Measurements from ENCODE around the gene EFCAB10. TPM values are rescaled to one million over a fixed set of nuclear protein-coding genes. Genes with fewer than 3 reads are reported as not detected.

Gene EFCAB10
- total RNA-seq, 1 donor from 2014 or later, result 0.70 TPM

DNA sequence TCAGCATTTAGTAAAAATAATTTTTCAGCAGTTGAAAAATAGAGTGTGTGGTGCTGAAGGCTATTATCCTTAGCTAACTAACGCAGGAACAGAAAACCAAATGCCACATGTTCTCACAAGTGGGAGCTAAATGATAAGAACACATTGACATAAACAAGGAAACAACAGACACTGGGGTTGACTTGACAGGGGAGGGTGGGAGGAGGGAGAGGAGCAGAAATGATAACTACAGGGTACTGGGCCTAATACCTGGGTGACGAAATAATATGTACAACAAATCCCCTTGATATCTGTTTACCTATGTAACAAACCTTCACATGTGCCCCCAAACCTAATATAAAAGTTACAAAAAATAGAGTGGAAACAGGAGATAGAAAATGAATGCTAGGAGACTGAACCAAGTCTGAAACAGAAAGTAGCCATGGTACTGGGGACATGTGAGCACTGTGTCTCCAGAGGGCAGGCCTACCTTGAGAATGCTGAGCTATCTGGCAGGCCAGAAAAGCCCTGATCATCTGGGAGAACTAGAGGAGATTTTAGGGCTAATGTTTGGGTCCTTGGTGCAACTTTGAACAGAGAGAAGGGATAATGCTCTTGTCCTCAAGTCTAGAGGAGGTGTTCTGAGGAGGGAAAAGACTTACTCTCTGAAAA lies 4.7 kb upstream of the EFCAB10 start:
- Mint-ChIP-seq H3K4me1 (peaks cover 13% of the 10 kb centered on the region), H3K27me3 (ENCODE audit: low read depth) (no peaks in the 10 kb centered on the region), H3K9me3 (no peaks in the 10 kb centered on the region), H3K27ac (ENCODE audit: unreplicated experiment) (peak overlapping the region; percentile 73), H3K4me3 (no peak overlapping the region), H3K36me3 (ENCODE audit: low read depth) (no peaks in the 10 kb centered on the region)
- TF ChIP-seq, protein P1, sequence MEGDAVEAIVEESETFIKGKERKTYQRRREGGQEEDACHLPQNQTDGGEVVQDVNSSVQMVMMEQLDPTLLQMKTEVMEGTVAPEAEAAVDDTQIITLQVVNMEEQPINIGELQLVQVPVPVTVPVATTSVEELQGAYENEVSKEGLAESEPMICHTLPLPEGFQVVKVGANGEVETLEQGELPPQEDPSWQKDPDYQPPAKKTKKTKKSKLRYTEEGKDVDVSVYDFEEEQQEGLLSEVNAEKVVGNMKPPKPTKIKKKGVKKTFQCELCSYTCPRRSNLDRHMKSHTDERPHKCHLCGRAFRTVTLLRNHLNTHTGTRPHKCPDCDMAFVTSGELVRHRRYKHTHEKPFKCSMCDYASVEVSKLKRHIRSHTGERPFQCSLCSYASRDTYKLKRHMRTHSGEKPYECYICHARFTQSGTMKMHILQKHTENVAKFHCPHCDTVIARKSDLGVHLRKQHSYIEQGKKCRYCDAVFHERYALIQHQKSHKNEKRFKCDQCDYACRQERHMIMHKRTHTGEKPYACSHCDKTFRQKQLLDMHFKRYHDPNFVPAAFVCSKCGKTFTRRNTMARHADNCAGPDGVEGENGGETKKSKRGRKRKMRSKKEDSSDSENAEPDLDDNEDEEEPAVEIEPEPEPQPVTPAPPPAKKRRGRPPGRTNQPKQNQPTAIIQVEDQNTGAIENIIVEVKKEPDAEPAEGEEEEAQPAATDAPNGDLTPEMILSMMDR (conservative IDR thresholded peaks at IDR 0.05), result no peak
- DNase-seq (ENCODE audit: low read depth, low spot score), result no peak

DNA sequence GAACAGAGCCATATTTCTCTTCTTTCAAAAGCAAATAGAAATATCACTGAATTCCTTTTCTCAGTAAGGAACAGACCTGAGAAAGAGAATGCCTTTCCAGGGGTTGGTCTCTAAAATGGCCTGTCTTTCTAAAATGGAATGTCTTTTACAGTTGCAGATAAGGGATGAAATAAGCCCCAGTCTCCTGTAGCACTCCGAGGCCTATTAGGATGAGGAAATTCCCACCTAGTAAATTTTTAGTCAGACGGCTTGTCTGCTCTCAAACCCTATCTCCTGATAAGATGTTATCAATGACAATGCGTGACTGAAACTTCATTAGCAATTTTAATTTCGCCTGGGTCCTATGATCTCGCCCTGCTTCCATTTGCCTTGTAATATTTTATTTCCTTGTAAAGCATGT lies 2.9 kb upstream of the EFCAB10 start:
- no peaks in the 10 kb centered on the region for H3K36me3 Mint-ChIP-seq (ENCODE audit: low read depth)
- H3K27me3 Mint-ChIP-seq (ENCODE audit: low read depth), result no peaks in the 10 kb centered on the region
- H3K9me3 Mint-ChIP-seq, result no peaks in the 10 kb centered on the region
- H3K4me1 Mint-ChIP-seq, result peaks cover 13% of the 10 kb centered on the region
- no peak overlapping the region for H3K27ac Mint-ChIP-seq (ENCODE audit: unreplicated experiment)
- no peak overlapping the region for H3K4me3 Mint-ChIP-seq
- no peak for DNase-seq (ENCODE audit: low read depth, low spot score)
- TF ChIP-seq, protein P1 (conservative IDR thresholded peaks at IDR 0.05), result no peak

DNA sequence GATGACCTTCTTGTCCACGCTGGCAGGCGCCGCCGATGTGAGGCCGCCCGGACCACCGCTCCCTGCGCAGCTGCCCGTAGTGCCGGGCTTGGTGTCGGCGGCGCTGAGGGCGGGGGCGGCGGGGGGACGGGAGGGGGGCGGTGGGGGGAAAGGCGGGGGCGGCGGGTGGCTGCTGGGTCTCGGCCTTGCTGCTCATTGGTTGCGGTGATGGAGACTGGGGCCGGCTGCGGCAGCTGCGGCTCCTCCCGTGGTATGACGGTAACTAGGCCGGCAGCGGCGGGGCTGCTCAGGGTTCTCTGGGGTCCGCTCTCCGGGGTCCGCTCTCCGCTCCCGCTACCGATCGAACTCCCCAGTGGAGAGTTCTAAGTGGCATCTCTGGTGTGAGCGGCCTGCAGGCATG lies 1.8 kb upstream of the EFCAB10 start:
- Mint-ChIP-seq H3K4me3 (no peak overlapping the region), H3K9me3 (no peaks in the 10 kb centered on the region), H3K27ac (ENCODE audit: unreplicated experiment) (no peak overlapping the region), H3K36me3 (ENCODE audit: low read depth) (no peaks in the 10 kb centered on the region), H3K4me1 (peaks cover 12% of the 10 kb centered on the region), H3K27me3 (ENCODE audit: low read depth) (no peaks in the 10 kb centered on the region)
- TF ChIP-seq, protein P1 (conservative IDR thresholded peaks at IDR 0.05), result no peak
- no peak for DNase-seq (ENCODE audit: low read depth, low spot score)

DNA sequence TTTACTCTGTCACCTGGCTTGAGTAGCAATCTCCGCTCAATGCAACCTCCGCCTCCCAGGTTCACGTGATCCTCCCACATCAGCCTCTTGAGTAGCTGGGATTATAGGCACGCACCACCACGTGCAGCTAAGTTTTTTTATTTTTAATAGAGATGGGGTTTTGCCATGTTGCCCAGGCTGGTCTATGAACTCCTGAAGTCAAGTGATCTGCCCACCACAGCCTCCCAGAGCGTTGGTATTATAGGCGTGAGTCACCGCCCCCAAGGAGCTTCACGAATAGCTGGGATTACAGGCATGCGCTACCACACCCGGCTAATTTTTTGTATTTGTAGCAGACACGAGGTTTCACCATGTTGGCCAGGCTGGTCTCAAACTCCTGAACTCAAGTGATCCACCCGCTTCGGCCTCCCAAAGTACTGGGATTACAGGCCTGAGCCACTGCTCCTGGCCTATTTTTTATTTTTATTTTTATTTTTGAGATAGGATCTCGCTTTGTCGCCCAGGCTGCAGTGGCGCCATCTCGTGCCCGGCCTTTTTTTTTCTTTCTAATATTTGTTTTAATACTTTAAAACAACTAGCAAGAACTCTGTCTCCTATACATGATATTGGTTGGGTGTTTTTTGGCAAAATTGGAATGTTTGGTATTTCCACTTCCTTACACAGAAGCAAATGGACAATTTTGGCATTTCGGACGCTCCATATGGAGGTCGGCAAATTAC lies 1.1 kb downstream of the EFCAB10 start:
- Mint-ChIP-seq H3K4me1 (peaks cover 12% of the 10 kb centered on the region), H3K4me3 (peak overlapping the region; percentile 25), H3K27me3 (ENCODE audit: low read depth) (no peaks in the 10 kb centered on the region), H3K36me3 (ENCODE audit: low read depth) (no peaks in the 10 kb centered on the region), H3K27ac (ENCODE audit: unreplicated experiment) (no peak overlapping the region), H3K9me3 (no peaks in the 10 kb centered on the region)
- TF ChIP-seq, protein P1 (conservative IDR thresholded peaks at IDR 0.05), result no peak
- no peak for DNase-seq (ENCODE audit: low read depth, low spot score)

DNA sequence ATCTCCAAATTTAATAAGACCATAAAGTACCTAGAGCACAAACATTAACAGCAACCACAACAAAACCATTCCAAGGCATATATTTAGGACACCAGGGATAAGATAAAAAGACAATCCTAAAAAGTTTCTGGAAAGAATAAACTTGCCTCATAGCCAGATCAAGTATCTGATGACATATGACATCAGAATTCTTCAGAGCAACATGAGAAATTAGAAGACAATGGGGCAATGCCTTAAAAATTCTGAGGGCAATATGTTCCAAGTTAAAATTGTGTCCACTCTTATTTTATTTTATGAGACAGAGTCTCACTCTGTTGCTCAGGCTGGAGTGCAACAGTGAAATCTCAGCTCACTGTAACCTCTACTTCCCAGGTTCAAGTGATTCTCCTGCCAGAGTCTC lies 2.8 kb downstream of the EFCAB10 start:
- no peaks in the 10 kb centered on the region for H3K36me3 Mint-ChIP-seq (ENCODE audit: low read depth)
- H3K4me3 Mint-ChIP-seq, result no peak overlapping the region
- DNase-seq (ENCODE audit: low read depth, low spot score), result no peak
- TF ChIP-seq, protein P1 (conservative IDR thresholded peaks at IDR 0.05), result no peak
- H3K9me3 Mint-ChIP-seq, result peaks cover 2% of the 10 kb centered on the region
- no peak overlapping the region for H3K27ac Mint-ChIP-seq (ENCODE audit: unreplicated experiment)
- H3K4me1 Mint-ChIP-seq, result peaks cover 12% of the 10 kb centered on the region
- no peaks in the 10 kb centered on the region for H3K27me3 Mint-ChIP-seq (ENCODE audit: low read depth)

Data from neural crest cell (in vitro differentiated cells).